Calu3 (cell line): ENCODE measurements around the gene FLT3. TPM values are rescaled to one million over a fixed set of nuclear protein-coding genes. Genes with fewer than 3 reads are reported as not detected.
"Not testable (repeated sequence)": the region's sequence is repeated elsewhere in the genome, so short reads cannot be mapped to it uniquely, and the experiment has no call there.

ENCODE experiments used
- BruUV-seq: library from RNA; stranded (reverse); fragments of 400-500 nt; replicated peaks from 2 replicates; lab custom pipeline; 2021; lab: Mats Ljungman, UMichigan
- CTCF ChIA-PET: fragments of 300-600 bp; sonication (Branson Sonifier 250); formaldehyde crosslinking; loops from one replicate; lab custom pipeline; 2022; ENCODE audit warnings: antibody characterized with exemption; lab: Charles Lee
- DNase-seq: peaks from one replicate; pipeline ENCODE4 v3.0.0; 2022
- H3K27ac Mint-ChIP-seq: one replicate; pipeline ENCODE4 v1.8.0; 2022; ENCODE audit warnings: mixed read lengths; ENCODE audit not compliant: unreplicated experiment
- H3K27me3 Mint-ChIP-seq: one replicate; pipeline ENCODE4 v1.8.0; 2022; ENCODE audit warnings: mixed read lengths; ENCODE audit not compliant: unreplicated experiment
- H3K36me3 Mint-ChIP-seq: one replicate; pipeline ENCODE4 v1.8.0; 2022; ENCODE audit warnings: mild to moderate bottlenecking, moderate library complexity, mixed read lengths; ENCODE audit not compliant: insufficient read depth, unreplicated experiment
- H3K4me1 Mint-ChIP-seq: one replicate; pipeline ENCODE4 v1.8.0; 2022; ENCODE audit warnings: mild to moderate bottlenecking, low read depth, mixed read lengths; ENCODE audit not compliant: unreplicated experiment
- H3K4me3 Mint-ChIP-seq: one replicate; pipeline ENCODE4 v1.8.0; 2022; ENCODE audit warnings: mild to moderate bottlenecking, low read depth, moderate library complexity, mixed read lengths; ENCODE audit not compliant: unreplicated experiment
- H3K9me3 Mint-ChIP-seq: one replicate; pipeline ENCODE4 v1.8.0; 2022; ENCODE audit warnings: low read depth, mixed read lengths; ENCODE audit not compliant: unreplicated experiment
- intact Hi-C: fragments of 100-400 bp; cut with micrococcal nuclease; formaldehyde crosslinking; loops from one replicate; pipeline ENCODE4 v1.10.0; 2022; ENCODE audit not compliant: unreplicated experiment
- total RNA-seq: library from RNA; stranded (reverse); gene quantifications from 2 replicates; pipeline ENCODE4 v1.2.3, GENCODE V29; 2022
- TF ChIP-seq, protein P1 (sequence below): fragments of 200-600 bp; IDR thresholded peaks from one replicate; pipeline ENCODE4 v1.8.0; 2022; ENCODE audit warnings: antibody characterized with exemption; ENCODE audit not compliant: unreplicated experiment

The FLT3 gene
- total RNA-seq, 1 experiment from 2014 or later, result not detected

DNA sequence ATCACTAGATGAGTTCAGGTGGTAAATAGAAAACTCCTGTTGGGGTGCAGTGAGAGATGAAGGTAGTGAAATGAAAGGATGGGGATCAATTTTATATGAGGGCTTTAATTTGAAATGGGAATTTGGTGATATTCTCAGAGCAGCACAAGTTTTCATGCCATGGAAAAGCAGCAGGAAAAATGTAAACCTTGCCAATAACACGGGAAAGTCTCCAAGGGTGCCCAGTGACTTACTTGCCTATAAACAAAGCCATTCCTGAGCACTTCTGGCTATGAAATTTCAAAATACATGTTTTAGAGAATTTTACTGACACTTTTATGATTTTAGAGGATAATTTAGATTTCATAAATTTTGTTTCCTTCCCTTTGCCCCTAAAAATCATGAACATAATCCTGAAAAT lies 16.4 kb upstream of the FLT3 start:
- TF ChIP-seq, protein P1, sequence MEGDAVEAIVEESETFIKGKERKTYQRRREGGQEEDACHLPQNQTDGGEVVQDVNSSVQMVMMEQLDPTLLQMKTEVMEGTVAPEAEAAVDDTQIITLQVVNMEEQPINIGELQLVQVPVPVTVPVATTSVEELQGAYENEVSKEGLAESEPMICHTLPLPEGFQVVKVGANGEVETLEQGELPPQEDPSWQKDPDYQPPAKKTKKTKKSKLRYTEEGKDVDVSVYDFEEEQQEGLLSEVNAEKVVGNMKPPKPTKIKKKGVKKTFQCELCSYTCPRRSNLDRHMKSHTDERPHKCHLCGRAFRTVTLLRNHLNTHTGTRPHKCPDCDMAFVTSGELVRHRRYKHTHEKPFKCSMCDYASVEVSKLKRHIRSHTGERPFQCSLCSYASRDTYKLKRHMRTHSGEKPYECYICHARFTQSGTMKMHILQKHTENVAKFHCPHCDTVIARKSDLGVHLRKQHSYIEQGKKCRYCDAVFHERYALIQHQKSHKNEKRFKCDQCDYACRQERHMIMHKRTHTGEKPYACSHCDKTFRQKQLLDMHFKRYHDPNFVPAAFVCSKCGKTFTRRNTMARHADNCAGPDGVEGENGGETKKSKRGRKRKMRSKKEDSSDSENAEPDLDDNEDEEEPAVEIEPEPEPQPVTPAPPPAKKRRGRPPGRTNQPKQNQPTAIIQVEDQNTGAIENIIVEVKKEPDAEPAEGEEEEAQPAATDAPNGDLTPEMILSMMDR, result no peak
- intact Hi-C loops, result no loop called here
- no peaks in the 10 kb centered on the region for H3K9me3 Mint-ChIP-seq
- no peak overlapping the region for H3K27ac Mint-ChIP-seq
- CTCF ChIA-PET, result interaction anchor here (0.7 kb wide), 1 partner anchor 40 kb away, joined by 3 read pairs; no protein-coding TSS in a partner anchor
- no peaks in the 10 kb centered on the region for H3K4me1 Mint-ChIP-seq
- H3K36me3 Mint-ChIP-seq, result no peaks in the 10 kb centered on the region
- BruUV-seq, result no TSS peak
- no peaks in the 10 kb centered on the region for H3K27me3 Mint-ChIP-seq
- H3K4me3 Mint-ChIP-seq, result no peak overlapping the region
- DNase-seq, result no peak

DNA sequence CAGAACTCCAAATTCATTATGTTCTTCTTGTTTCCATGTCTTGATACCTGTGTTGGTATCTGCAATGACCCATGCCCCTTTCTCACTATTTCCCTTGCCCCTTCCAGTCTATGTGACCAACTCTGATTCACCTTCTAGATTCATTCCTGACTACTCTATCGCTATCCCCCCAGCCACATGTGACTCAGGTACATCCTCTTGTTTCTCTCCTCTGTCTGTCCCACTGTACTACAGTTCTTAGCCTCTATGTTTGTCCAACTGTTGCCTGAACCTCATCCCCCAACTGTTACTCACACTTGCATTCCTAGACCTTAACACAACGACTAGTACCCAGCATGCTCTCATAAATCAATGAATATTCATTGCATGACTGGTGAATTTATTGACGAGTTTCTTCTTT lies 10.0 kb upstream of the FLT3 start:
- peaks cover 14% of the 10 kb centered on the region for H3K27me3 Mint-ChIP-seq

DNA sequence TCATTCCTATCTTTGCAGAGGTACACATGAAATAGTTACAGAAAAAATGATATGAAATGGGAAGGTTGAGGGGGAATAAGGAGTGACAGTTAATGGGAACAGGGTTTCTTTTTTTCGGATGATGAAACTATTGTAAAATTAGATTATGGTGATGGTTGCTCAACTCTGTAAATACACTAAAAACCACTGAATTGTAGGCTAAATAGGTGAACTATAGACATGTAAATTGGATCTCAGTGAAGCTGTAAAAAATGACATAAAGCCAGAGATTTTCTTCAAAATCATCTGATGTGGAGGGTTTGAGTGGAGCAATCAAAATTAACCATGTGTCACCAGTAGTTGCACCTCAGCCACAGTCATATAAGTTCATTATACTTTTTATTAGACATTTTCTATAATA lies 6.6 kb upstream of the FLT3 start:
- intact Hi-C loops, result no loop called here
- no TSS peak for BruUV-seq
- DNase-seq, result no peak
- H3K27me3 Mint-ChIP-seq, result peaks cover 36% of the 10 kb centered on the region
- CTCF ChIA-PET, result no interaction called here
- no peak overlapping the region for H3K27ac Mint-ChIP-seq
- H3K4me3 Mint-ChIP-seq, result no peak overlapping the region
- H3K4me1 Mint-ChIP-seq, result no peaks in the 10 kb centered on the region
- no peaks in the 10 kb centered on the region for H3K36me3 Mint-ChIP-seq
- TF ChIP-seq, protein P1, result no peak
- H3K9me3 Mint-ChIP-seq, result no peaks in the 10 kb centered on the region

More for the DNA sequence above, 10.0 kb upstream of the FLT3 start:
- no peaks in the 10 kb centered on the region for H3K9me3 Mint-ChIP-seq
- BruUV-seq, result no TSS peak
- H3K4me3 Mint-ChIP-seq, result no peak overlapping the region
- H3K4me1 Mint-ChIP-seq, result no peaks in the 10 kb centered on the region
- no peak for DNase-seq
- CTCF ChIA-PET, result no interaction called here
- TF ChIP-seq, protein P1, result no peak
- intact Hi-C loops, result no loop called here
- H3K36me3 Mint-ChIP-seq, result no peaks in the 10 kb centered on the region
- H3K27ac Mint-ChIP-seq, result no peak overlapping the region

DNA sequence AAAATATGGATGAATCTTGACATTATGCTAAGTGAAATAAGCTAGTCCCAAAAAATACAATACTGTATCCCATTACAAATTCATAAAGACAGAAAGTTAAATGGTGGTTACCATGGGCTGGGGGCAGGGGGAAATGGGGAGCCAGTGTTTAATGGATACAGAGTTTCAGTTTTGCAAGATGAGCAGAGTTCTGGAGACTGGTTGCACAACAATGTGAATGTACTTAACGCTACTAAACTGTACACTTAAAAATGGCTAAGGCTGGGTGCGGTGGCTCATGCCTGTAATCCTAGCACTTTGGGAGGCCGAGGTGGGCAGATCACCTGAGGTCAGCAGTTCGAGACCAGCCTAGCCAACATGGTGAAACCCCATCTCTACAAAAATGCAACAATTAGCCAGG lies 1.5 kb upstream of the FLT3 start:
- H3K9me3 Mint-ChIP-seq, H3K4me3 Mint-ChIP-seq, H3K4me1 Mint-ChIP-seq, intact Hi-C loops, H3K36me3 Mint-ChIP-seq, BruUV-seq, H3K27ac Mint-ChIP-seq, CTCF ChIA-PET, DNase-seq: not testable (repeated sequence)
- H3K27me3 Mint-ChIP-seq, result peaks cover 45% of the 10 kb centered on the region

DNA sequence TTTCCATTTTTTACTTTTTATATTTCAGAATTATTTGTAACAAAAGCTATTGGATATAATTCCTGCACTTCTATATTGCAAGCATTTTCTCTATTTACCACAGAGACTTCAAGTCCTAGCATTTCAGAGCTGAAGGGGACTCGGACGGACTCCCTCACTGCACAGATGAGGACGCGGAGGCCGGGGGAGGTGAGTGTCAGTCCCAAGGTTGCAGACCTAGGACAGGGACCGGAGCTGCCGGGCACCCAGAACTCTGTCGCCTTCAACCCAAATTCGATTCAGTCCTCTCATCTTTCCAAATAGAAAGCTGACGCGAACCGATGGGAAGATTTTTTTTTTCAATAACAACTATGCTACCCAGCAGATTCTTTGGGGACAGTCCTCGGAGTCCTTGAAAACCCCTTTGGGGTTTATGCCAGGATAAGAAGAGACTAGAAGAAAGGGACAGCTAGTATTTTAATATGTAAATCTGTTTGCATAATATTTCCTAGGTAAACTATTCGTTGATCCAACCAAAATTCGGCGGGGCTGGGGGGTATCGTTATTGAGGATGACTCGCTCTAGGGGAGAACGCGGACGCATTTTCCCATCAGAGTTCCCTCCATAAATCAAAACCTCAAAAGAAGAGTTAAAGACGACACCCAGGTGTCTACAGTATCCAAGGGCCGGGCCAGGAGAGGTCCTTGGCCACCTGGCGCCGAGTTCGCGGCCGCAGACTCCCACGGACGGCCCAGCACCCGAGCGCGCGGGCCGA lies 803 bp downstream of the FLT3 start:
- no peaks in the 10 kb centered on the region for H3K4me1 Mint-ChIP-seq
- no peak for DNase-seq
- H3K4me3 Mint-ChIP-seq, result peak overlapping the region; percentile 45
- H3K9me3 Mint-ChIP-seq, result no peaks in the 10 kb centered on the region
- intact Hi-C loops, result no loop called here
- BruUV-seq, result no TSS peak
- peaks cover 5% of the 10 kb centered on the region for H3K36me3 Mint-ChIP-seq
- H3K27me3 Mint-ChIP-seq, result peaks cover 43% of the 10 kb centered on the region
- TF ChIP-seq, protein P1, result no peak
- CTCF ChIA-PET, result interaction anchor here (0.5 to 0.6 kb wide), 2 partner anchors 195 to 269 kb away, joined by 3 to 4 read pairs; no protein-coding TSS in a partner anchor
- no peak overlapping the region for H3K27ac Mint-ChIP-seq
